Tibial nerve (tissue), 3 donors: Measurements from ENCODE around the gene TMEM62.

Experiments
- POLR2A ChIP-seq, 2 donors: fragments of 450-650 bp; IDR thresholded peaks; one replicate each; pipeline ENCODE4 v1.6.1; 2017; ENCODE audit warnings: antibody characterized with exemption in 2 of 2, mild to moderate bottlenecking in 2 of 2, moderate library complexity in 2 of 2
- TF ChIP-seq, protein P1 (sequence below), 5 experiments: fragments of 200-600 bp in 3 of 5; fragments of 450-650 bp in 2 of 5; sonication (generic) in 3 of 5; IDR thresholded peaks; one replicate each; pipeline ENCODE4 v1.5.1; 2016 to 2019; ENCODE audit warnings: antibody characterized with exemption in 5 of 5, mild to moderate bottlenecking in 3 of 5, moderate library complexity in 2 of 5

DNA sequence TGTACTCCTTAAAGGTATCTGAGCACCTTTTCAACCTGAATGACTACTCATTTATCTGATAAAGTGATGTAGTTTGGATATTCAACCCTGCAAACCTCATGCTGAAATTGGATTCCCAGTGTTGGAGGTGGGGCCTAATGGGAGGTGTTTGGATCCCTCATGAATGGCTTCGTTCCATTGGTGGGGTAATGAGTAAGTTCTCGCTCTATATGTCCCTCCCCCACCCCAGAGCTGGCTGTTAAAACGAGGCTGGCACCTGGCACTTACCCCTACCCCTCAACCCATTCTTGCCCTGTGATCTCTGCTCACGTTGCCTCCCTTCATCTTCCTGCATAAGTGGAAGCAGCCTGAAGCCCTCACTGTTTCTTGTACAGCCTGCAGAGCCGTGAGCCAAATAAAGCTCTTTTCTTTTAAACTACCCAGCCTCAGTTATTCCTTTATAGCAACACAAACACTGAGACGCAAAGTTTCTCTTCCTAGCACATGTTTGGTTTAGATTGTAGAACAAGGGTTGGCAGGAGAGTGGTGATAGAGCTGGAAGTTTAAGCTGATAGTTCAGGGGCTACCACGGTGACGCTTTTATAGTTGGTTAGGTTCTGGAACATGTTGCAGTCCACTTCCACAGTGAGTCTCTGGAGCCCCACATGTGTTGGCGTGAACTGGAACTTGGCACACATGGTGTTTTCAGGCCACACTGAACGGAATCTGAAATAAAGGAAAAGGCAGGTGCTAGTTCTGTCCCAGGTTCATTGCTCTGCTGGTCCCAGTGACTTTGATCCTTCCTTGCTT lies 63.6 kb downstream of the TMEM62 start:
- TF ChIP-seq POLR2A (IDR thresholded peaks at IDR 0.05) = no peak
- TF ChIP-seq, protein P1, sequence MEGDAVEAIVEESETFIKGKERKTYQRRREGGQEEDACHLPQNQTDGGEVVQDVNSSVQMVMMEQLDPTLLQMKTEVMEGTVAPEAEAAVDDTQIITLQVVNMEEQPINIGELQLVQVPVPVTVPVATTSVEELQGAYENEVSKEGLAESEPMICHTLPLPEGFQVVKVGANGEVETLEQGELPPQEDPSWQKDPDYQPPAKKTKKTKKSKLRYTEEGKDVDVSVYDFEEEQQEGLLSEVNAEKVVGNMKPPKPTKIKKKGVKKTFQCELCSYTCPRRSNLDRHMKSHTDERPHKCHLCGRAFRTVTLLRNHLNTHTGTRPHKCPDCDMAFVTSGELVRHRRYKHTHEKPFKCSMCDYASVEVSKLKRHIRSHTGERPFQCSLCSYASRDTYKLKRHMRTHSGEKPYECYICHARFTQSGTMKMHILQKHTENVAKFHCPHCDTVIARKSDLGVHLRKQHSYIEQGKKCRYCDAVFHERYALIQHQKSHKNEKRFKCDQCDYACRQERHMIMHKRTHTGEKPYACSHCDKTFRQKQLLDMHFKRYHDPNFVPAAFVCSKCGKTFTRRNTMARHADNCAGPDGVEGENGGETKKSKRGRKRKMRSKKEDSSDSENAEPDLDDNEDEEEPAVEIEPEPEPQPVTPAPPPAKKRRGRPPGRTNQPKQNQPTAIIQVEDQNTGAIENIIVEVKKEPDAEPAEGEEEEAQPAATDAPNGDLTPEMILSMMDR (IDR thresholded peaks at IDR 0.05) = no peak
